HepG2 (cell line): ENCODE data around the gene IGF2BP3. TPM values are rescaled to one million over a fixed set of nuclear protein-coding genes. Genes with fewer than 3 reads are reported as not detected.

Experiments
- ATAC-seq: fragments of 200-7000 bp; cut with Tn5 transposase; 3 replicates; pipeline ENCODE4 v1.9.1; 2020; ENCODE audit warnings: mild to moderate bottlenecking, moderate library complexity
- BruUV-seq: library from RNA; stranded (reverse); fragments of 400-500 nt; replicated peaks from 2 replicates; lab custom pipeline; 2021; lab: Mats Ljungman, UMichigan
- CTCF ChIA-PET: fragments of 300-600 bp; formaldehyde crosslinking; extraction: SDS; loops from one replicate; lab custom pipeline; 2021; ENCODE audit warnings: low total read pairs, inconsistent platforms, low intra/inter-chr PET ratio; lab: Yijun Ruan, JAX
- POLR2A ChIA-PET: fragments of 350-600 bp; sonication (Branson Sonifier 250); formaldehyde crosslinking; loops from one replicate; lab custom pipeline; 2020; ENCODE audit warnings: antibody characterized with exemption, inconsistent platforms; lab: Yijun Ruan, JAX
- DNase-seq: peaks from one replicate; pipeline ENCODE4 v3.0.0-alpha.2; 2015; ENCODE audit warnings: low spot score
- FAIRE-seq: peaks from 3 replicates; lab custom pipeline; 2011; peaks lifted over from hg19 to GRCh38; lab: Jason Lieb, UNC
- H2AFZ ChIP-seq: one replicate; pipeline ENCODE4 v1.6.1; 2011; ENCODE audit warnings: low read length, inconsistent platforms
- H3K27ac ChIP-seq: fragments of 300-600 bp; 3 replicates; pipeline ENCODE4 v1.8.0; 2011; ENCODE audit warnings: mixed run types, mild to moderate bottlenecking, mixed read lengths, low read length, inconsistent platforms; ENCODE audit not compliant: insufficient read depth; ENCODE audit errors: extremely low read length
- H3K27me3 ChIP-seq, 2 experiments: fragments of 200-600 bp in 1 of 2; 2 replicates in 1 of 2; 3 replicates in 1 of 2; pipeline versions ENCODE4 v1.6.0 to v1.8.0; 2011; ENCODE audit warnings: low read length in 2 of 2, mild to moderate bottlenecking in 2 of 2, moderate library complexity in 2 of 2, inconsistent platforms in 1 of 2; ENCODE audit not compliant: insufficient read depth in 2 of 2, control insufficient read depth in 1 of 2
- H3K36me3 ChIP-seq, 2 experiments: fragments of 200-600 bp in 1 of 2; replicated peaks in 1 of 2; 2 replicates in 1 of 2; 3 replicates in 1 of 2; pipeline versions ENCODE4 v1.5.1 to v1.8.0; 2011; ENCODE audit warnings: low read length in 2 of 2, inconsistent platforms in 1 of 2; ENCODE audit not compliant: insufficient read depth in 2 of 2, control insufficient read depth in 1 of 2
- H3K4me1 ChIP-seq: 2 replicates; pipeline ENCODE4 v1.5.1; 2012; ENCODE audit warnings: low read length, inconsistent platforms; ENCODE audit not compliant: insufficient read depth
- H3K4me2 ChIP-seq: 2 replicates; pipeline ENCODE4 v1.6.0; 2011; ENCODE audit warnings: low read depth, low read length, inconsistent platforms
- H3K4me3 ChIP-seq, 3 experiments: fragments of 200-600 bp in 1 of 3; sonication (generic), shearing (Covaris generic) in 1 of 3; replicated peaks in 1 of 3; 2 replicates each; pipeline ENCODE4 v1.5.1; 2011 to 2016; ENCODE audit warnings: low read length in 3 of 3, inconsistent platforms in 2 of 3, low read depth in 2 of 3, mild to moderate bottlenecking in 2 of 3, control low read depth in 1 of 3, mixed read lengths in 1 of 3; ENCODE audit not compliant: insufficient read depth in 1 of 3
- H3K79me2 ChIP-seq: one replicate; pipeline ENCODE4 v1.6.1; 2011; ENCODE audit warnings: low read length, inconsistent platforms; ENCODE audit not compliant: insufficient read depth
- H3K9ac ChIP-seq: 2 replicates; pipeline ENCODE4 v1.6.0; 2011; ENCODE audit warnings: mild to moderate bottlenecking, low read depth, low read length, inconsistent platforms; ENCODE audit not compliant: insufficient read depth
- H3K9me3 ChIP-seq: 2 replicates; pipeline ENCODE4 v1.5.1; 2012; ENCODE audit warnings: mild to moderate bottlenecking, low read length
- H4K20me1 ChIP-seq: 2 replicates; pipeline ENCODE4 v1.6.0; 2011; ENCODE audit warnings: inconsistent platforms, mild to moderate bottlenecking, low read length, moderate library complexity; ENCODE audit not compliant: insufficient read depth
- POLR2A ChIP-seq, 2 experiments: IDR thresholded peaks; 2 replicates each; pipeline ENCODE4 v1.6.1; 2011; ENCODE audit warnings: low read depth in 2 of 2, low read length in 2 of 2, mild to moderate bottlenecking in 1 of 2, moderate library complexity in 1 of 2; ENCODE audit not compliant: insufficient read depth in 1 of 2
- TP53 ChIP-seq: sonication (generic); formaldehyde crosslinking; conservative IDR thresholded peaks from 2 replicates; pipeline ENCODE4 v1.4.0; 2020; ENCODE audit warnings: missing genetic modification reagents
- ZNF33B ChIP-seq: sonication (generic); formaldehyde crosslinking; IDR thresholded peaks from 2 replicates; pipeline ENCODE4 v1.5.1; 2020; ENCODE audit warnings: mild to moderate bottlenecking, missing genetic modification reagents
- ZNF652 ChIP-seq: IDR thresholded peaks from 2 replicates; pipeline ENCODE4 v1.6.1; 2016; ENCODE audit warnings: low read depth, borderline replicate concordance
- ZNF672 ChIP-seq: sonication (generic); formaldehyde crosslinking; IDR thresholded peaks from 2 replicates; pipeline ENCODE4 v1.8.1; 2022; ENCODE audit warnings: missing genetic modification reagents
- in situ Hi-C: cut with HindIII; loops from 2 replicates; pipeline ENCODE4 v1.10.0; 2017; ENCODE audit warnings: low pct_unique_long_range_greater_than_20kb; ENCODE audit not compliant: extremely low pct_ligation_motif_present
- intact Hi-C: fragments of 100-400 bp; cut with micrococcal nuclease; formaldehyde crosslinking; loops from one replicate; pipeline ENCODE4 v1.10.0; 2022; ENCODE audit not compliant: unreplicated experiment
- polyA plus RNA-seq, 8 experiments: library from polyadenylated mRNA; depleted of rRNA in 3 of 8; stranded (reverse) in 7 of 8; unstranded in 1 of 8; fragments of >200 nt; fragmentation: Illumina TruSeq in 4 of 8; extraction: Trizol in 4 of 8; gene quantifications; 2 replicates each; pipeline versions ENCODE4 v1.2.1 to v1.2.3, GENCODE V29; 2011 to 2016; ENCODE audit warnings: low read depth in 4 of 8, missing spikeins in 1 of 8, mixed read lengths in 1 of 8; ENCODE audit not compliant: insufficient read depth in 1 of 8
- total RNA-seq, 5 experiments: library from RNA; depleted of rRNA; stranded (reverse); fragments of >200 nt; fragmentation: Illumina TruSeq; extraction: Trizol; gene quantifications; 2 replicates each; pipeline ENCODE4 v1.2.3, GENCODE V29; 2016; ENCODE audit warnings: low read depth in 1 of 5
- TF ChIP-seq, protein P1 (sequence below): sonication (generic); formaldehyde crosslinking; IDR thresholded peaks from 2 replicates; pipeline ENCODE4 v1.4.0; 2020; ENCODE audit warnings: mild to moderate bottlenecking, missing genetic modification reagents

The IGF2BP3 gene
- total and polyA plus RNA-seq, 2 of the 13 experiments (the other 11 are each of a cell fraction or from before 2014, with no cell fraction given): 37.7 to 39.5 TPM

GRCh38 chr7:23476286-23477156, 6.2 kb upstream of the IGF2BP3 start:
- in situ Hi-C loops: no loop called here
- H3K27ac ChIP-seq: peak overlapping the region; percentile 8
- no peaks in the 10 kb centered on the region; a peak in 1 of 5 replicates for H3K27me3 ChIP-seq
- ChIA-PET POLR2A (no interaction called here), CTCF (no interaction called here)
- H4K20me1 ChIP-seq: no peaks in the 10 kb centered on the region
- intact Hi-C loops: loop anchor here (10.0 kb wide), 1 partner anchor 292 kb away; the partner anchor contains the start of gene NUP42
- H3K9ac ChIP-seq: peak overlapping the region; percentile 51
- no peak for FAIRE-seq
- peak overlapping the region; percentile 87 for H3K4me2 ChIP-seq
- no peak for ATAC-seq
- no peak for DNase-seq
- peak overlapping the region; percentile 14 to 86 (median 82); a peak in 3 of 6 replicates for H3K4me3 ChIP-seq
- no peaks in the 10 kb centered on the region for H3K9me3 ChIP-seq
- H2AFZ ChIP-seq: no peak overlapping the region
- H3K36me3 ChIP-seq: no peaks in the 10 kb centered on the region
- peaks cover 25% of the 10 kb centered on the region for H3K4me1 ChIP-seq
- H3K79me2 ChIP-seq: peaks cover 48% of the 10 kb centered on the region
- no TSS peak for BruUV-seq
- TF ChIP-seq ZNF652: peak; percentile 74
- TF ChIP-seq TP53 (CRISPR knock-in tag): no peak
- no peak for TF ChIP-seq ZNF33B (CRISPR knock-in tag)
- TF ChIP-seq, protein P1, sequence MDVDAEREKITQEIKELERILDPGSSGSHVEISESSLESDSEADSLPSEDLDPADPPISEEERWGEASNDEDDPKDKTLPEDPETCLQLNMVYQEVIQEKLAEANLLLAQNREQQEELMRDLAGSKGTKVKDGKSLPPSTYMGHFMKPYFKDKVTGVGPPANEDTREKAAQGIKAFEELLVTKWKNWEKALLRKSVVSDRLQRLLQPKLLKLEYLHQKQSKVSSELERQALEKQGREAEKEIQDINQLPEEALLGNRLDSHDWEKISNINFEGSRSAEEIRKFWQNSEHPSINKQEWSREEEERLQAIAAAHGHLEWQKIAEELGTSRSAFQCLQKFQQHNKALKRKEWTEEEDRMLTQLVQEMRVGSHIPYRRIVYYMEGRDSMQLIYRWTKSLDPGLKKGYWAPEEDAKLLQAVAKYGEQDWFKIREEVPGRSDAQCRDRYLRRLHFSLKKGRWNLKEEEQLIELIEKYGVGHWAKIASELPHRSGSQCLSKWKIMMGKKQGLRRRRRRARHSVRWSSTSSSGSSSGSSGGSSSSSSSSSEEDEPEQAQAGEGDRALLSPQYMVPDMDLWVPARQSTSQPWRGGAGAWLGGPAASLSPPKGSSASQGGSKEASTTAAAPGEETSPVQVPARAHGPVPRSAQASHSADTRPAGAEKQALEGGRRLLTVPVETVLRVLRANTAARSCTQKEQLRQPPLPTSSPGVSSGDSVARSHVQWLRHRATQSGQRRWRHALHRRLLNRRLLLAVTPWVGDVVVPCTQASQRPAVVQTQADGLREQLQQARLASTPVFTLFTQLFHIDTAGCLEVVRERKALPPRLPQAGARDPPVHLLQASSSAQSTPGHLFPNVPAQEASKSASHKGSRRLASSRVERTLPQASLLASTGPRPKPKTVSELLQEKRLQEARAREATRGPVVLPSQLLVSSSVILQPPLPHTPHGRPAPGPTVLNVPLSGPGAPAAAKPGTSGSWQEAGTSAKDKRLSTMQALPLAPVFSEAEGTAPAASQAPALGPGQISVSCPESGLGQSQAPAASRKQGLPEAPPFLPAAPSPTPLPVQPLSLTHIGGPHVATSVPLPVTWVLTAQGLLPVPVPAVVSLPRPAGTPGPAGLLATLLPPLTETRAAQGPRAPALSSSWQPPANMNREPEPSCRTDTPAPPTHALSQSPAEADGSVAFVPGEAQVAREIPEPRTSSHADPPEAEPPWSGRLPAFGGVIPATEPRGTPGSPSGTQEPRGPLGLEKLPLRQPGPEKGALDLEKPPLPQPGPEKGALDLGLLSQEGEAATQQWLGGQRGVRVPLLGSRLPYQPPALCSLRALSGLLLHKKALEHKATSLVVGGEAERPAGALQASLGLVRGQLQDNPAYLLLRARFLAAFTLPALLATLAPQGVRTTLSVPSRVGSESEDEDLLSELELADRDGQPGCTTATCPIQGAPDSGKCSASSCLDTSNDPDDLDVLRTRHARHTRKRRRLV: 0 out of 2 replicates have a peak, but pooled peaks have one; percentile 31
- TF ChIP-seq ZNF672: no peak
- TF ChIP-seq POLR2A (IDR thresholded peaks at IDR 0.05; ENCODE audit: insufficient read depth in 1 of 2, low read depth in 2 of 2, low read length in 2 of 2): 0 out of 4 replicates have a peak, but pooled peaks of 1 of the 2 experiments have one; percentile 33
